HG03066 (cell line): ENCODE measurements around the gene DOCK7.

Experiments used
- ATAC-seq: cut with Tn5 transposase; IDR thresholded peaks from one replicate; pipeline ENCODE4 v1.9.1; 2021; ENCODE audit warnings: low read depth; ENCODE audit not compliant: unreplicated experiment

DOCK7 gene

GRCh38 chr1:62426794-62427193 lies 261.4 kb downstream of the DOCK7 start:
- ATAC-seq = no peak

- ATAC-seq = no peak
Measured at GRCh38 chr1:62426237-62426636, 261.9 kb downstream of the DOCK7 start.

GRCh38 chr1:62425041-62425440 lies 263.1 kb downstream of the DOCK7 start:
- no peak for ATAC-seq

- ATAC-seq = no peak
Measured at GRCh38 chr1:62424411-62424810, 263.8 kb downstream of the DOCK7 start.

GRCh38 chr1:62423580-62424242 lies 264.5 kb downstream of the DOCK7 start:
- no peak for ATAC-seq

GRCh38 chr1:62420214-62420613 lies 268.0 kb downstream of the DOCK7 start:
- no peak for ATAC-seq

GRCh38 chr1:62417351-62417999 lies 270.7 kb downstream of the DOCK7 start:
- no peak for ATAC-seq

GRCh38 chr1:62415687-62416086 lies 272.5 kb downstream of the DOCK7 start:
- no peak for ATAC-seq

GRCh38 chr1:62407398-62408009 lies 280.7 kb downstream of the DOCK7 start:
- no peak for ATAC-seq

- no peak for ATAC-seq
Measured at GRCh38 chr1:62406576-62406975, 281.6 kb downstream of the DOCK7 start.

- ATAC-seq = no peak
Measured at GRCh38 chr1:62405247-62405646, 282.9 kb downstream of the DOCK7 start.
